Gastrocnemius medialis (tissue), 4 donors: ENCODE results near the gene AGRN. TPM values are rescaled to one million over a fixed set of nuclear protein-coding genes. Genes with fewer than 3 reads are reported as not detected.
"Not testable (repeated sequence)": the region's sequence is repeated elsewhere in the genome, so short reads cannot be mapped to it uniquely, and the experiment has no call there.

Experiments
- ATAC-seq, 2 donors: fragments of 150-250 bp; one replicate each; pipeline ENCODE4 v1.9.1; 2016
- DNase-seq, 2 donors: peaks; one replicate each; pipeline ENCODE4 v3.0.0-alpha.2; 2019
- H3K27ac ChIP-seq, 4 donors: fragments of 200-600 bp; sonication (generic); 1 replicate in 1 of 4; 2 replicates in 3 of 4; pipeline ENCODE4 v1.5.1; 2016 to 2018; ENCODE audit warnings: mild to moderate bottlenecking in 2 of 4, moderate library complexity in 1 of 4
- H3K27me3 ChIP-seq, 3 donors: fragments of 200-600 bp; sonication (generic) in 2 of 3; 1 replicate in 1 of 3; 2 replicates in 2 of 3; pipeline versions ENCODE4 v1.5.1 to v1.6.0; 2016 to 2019; ENCODE audit warnings: mild to moderate bottlenecking in 1 of 3, moderate library complexity in 1 of 3
- H3K36me3 ChIP-seq, 2 donors: fragments of 200-600 bp; sonication (generic) in 1 of 2; one replicate each; pipeline ENCODE4 v1.5.1; 2017 to 2018
- H3K4me1 ChIP-seq, 2 donors: fragments of 200-600 bp; sonication (generic) in 1 of 2; one replicate each; pipeline ENCODE4 v1.5.1; 2016 to 2017; ENCODE audit warnings: mild to moderate bottlenecking in 2 of 2
- H3K4me3 ChIP-seq, 4 donors: fragments of 200-600 bp; sonication (generic) in 3 of 4; 1 replicate in 1 of 4; 2 replicates in 3 of 4; pipeline ENCODE4 v1.5.1; 2016 to 2019; ENCODE audit warnings: mild to moderate bottlenecking in 2 of 4
- H3K9me3 ChIP-seq, 3 donors: fragments of 200-600 bp; sonication (generic) in 2 of 3; 1 replicate in 1 of 3; 2 replicates in 2 of 3; pipeline ENCODE4 v1.5.1; 2016 to 2019
- CTCF ChIP-seq, 5 experiments: fragments of 450-650 bp in 3 of 5; fragments of 200-600 bp in 2 of 5; sonication (generic) in 2 of 5; IDR thresholded peaks in 4 of 5; conservative IDR thresholded peaks in 1 of 5; 1 replicate in 4 of 5; 2 replicates in 1 of 5; pipeline ENCODE4 v1.5.1; 2016 to 2019; ENCODE audit warnings: antibody characterized with exemption in 5 of 5, mild to moderate bottlenecking in 3 of 5, moderate library complexity in 3 of 5
- POLR2A ChIP-seq, 2 donors: fragments of 450-650 bp; IDR thresholded peaks; one replicate each; pipeline ENCODE4 v1.6.1; 2017; ENCODE audit warnings: antibody characterized with exemption in 2 of 2, mild to moderate bottlenecking in 2 of 2, moderate library complexity in 2 of 2
- in situ Hi-C, 4 donors: fragments of 200-750 bp; cut with MboI; loops; one replicate each; pipeline versions ENCODE4 v1.15.0 to v1.8.0; 2017; ENCODE audit warnings: low sequenced_read_pairs in 4 of 4
- intact Hi-C: fragments of 100-400 bp; cut with DNase I; formaldehyde crosslinking; loops from one replicate; pipeline ENCODE4 v1.15.1; 2023; ENCODE audit warnings: low total_unique reads
- total RNA-seq, 4 donors: library from RNA; depleted of rRNA; stranded (reverse); fragments of >200 nt; gene quantifications; one replicate each; pipeline versions ENCODE4 v1.1.0 to v1.2.3, GENCODE V29; 2016

AGRN gene
- total RNA-seq, 4 donors from 2014 or later: 2.0 to 3.8 (median 3.1) TPM

DNA sequence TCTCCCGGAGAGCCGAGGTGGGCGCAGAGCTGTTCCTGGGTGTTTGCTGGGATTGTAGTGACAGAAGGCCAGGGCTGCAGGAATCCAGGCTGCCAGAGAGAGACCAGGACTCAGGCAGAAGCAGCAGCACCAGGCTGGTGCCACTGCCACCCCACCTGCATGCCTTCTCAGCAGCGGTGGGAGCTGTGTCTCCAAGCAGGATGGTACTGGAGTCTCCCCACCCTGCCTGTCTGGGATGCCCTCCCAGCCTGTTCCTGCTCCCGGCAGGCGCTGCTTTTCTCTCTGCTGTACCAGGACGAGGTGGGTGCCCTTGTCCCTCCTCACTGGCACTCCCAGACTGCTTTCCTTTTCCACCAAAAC is 15.5 kb upstream of the AGRN start:
- intact Hi-C loops: loop anchor here (5.0 kb wide), 1 partner anchor 82 kb away; the partner anchor contains the start of gene SAMD11
- TF ChIP-seq CTCF (IDR thresholded peaks at IDR 0.05 in 4 of 5, conservative IDR thresholded peaks at IDR 0.05 in 1 of 5) (no peak), POLR2A (IDR thresholded peaks at IDR 0.05) (no peak)
- no peak for DNase-seq
- peaks cover 12 to 18% of the 10 kb centered on the region in 2 donors for H3K4me1 ChIP-seq
- no peak overlapping the region for H3K4me3 ChIP-seq
- peak overlapping the region in 1 of 4 donors; percentile 45 for H3K27ac ChIP-seq
- in situ Hi-C loops: no loop called here
- H3K27me3 ChIP-seq: peaks cover 2 to 7% (median 5%) of the 10 kb centered on the region in 3 donors
- H3K9me3 ChIP-seq: no peaks in the 10 kb centered on the region
- H3K36me3 ChIP-seq: no peaks in the 10 kb centered on the region
- ATAC-seq: no peak

- intact Hi-C loops: loop anchor here (5.0 kb wide), 1 partner anchor 83 kb away; the partner anchor contains the start of gene SAMD11
- peaks cover 0 to 7% (median 4%) of the 10 kb centered on the region in 3 donors for H3K27me3 ChIP-seq
- DNase-seq: peak in 1 of 2 donors; percentile 58
- peak in 1 of 2 donors; percentile 37 for ATAC-seq
- no peaks in the 10 kb centered on the region for H3K36me3 ChIP-seq
- no peaks in the 10 kb centered on the region for H3K9me3 ChIP-seq
- peaks cover 12 to 16% of the 10 kb centered on the region in 2 donors for H3K4me1 ChIP-seq
- H3K27ac ChIP-seq: peak overlapping the region in 2 of 4 donors; percentile 45 to 69
- TF ChIP-seq CTCF (IDR thresholded peaks at IDR 0.05 in 4 of 5, conservative IDR thresholded peaks at IDR 0.05 in 1 of 5) (no peak), POLR2A (IDR thresholded peaks at IDR 0.05) (no peak)
- peak overlapping the region in 1 of 4 donors; percentile 7 for H3K4me3 ChIP-seq
- in situ Hi-C loops: no loop called here
These were observed 14.9 kb upstream of the AGRN start for GRCh38 chr1:1004780-1005697.

GRCh38 chr1:1005774-1006304 is 14.1 kb upstream of the AGRN start:
- ATAC-seq (no peak), DNase-seq (no peak)
- no peak overlapping the region for H3K4me3 ChIP-seq
- peaks cover 0 to 7% (median 4%) of the 10 kb centered on the region in 3 donors for H3K27me3 ChIP-seq
- no peaks in the 10 kb centered on the region for H3K9me3 ChIP-seq
- in situ Hi-C loops (no loop called here), intact Hi-C loops (no loop called here)
- no peaks in the 10 kb centered on the region for H3K36me3 ChIP-seq
- peaks cover 12 to 16% of the 10 kb centered on the region in 2 donors for H3K4me1 ChIP-seq
- TF ChIP-seq CTCF (IDR thresholded peaks at IDR 0.05 in 4 of 5, conservative IDR thresholded peaks at IDR 0.05 in 1 of 5): no peak
- no peak for TF ChIP-seq POLR2A (IDR thresholded peaks at IDR 0.05)
- H3K27ac ChIP-seq: peak overlapping the region in 2 of 4 donors; percentile 45 to 69

DNA sequence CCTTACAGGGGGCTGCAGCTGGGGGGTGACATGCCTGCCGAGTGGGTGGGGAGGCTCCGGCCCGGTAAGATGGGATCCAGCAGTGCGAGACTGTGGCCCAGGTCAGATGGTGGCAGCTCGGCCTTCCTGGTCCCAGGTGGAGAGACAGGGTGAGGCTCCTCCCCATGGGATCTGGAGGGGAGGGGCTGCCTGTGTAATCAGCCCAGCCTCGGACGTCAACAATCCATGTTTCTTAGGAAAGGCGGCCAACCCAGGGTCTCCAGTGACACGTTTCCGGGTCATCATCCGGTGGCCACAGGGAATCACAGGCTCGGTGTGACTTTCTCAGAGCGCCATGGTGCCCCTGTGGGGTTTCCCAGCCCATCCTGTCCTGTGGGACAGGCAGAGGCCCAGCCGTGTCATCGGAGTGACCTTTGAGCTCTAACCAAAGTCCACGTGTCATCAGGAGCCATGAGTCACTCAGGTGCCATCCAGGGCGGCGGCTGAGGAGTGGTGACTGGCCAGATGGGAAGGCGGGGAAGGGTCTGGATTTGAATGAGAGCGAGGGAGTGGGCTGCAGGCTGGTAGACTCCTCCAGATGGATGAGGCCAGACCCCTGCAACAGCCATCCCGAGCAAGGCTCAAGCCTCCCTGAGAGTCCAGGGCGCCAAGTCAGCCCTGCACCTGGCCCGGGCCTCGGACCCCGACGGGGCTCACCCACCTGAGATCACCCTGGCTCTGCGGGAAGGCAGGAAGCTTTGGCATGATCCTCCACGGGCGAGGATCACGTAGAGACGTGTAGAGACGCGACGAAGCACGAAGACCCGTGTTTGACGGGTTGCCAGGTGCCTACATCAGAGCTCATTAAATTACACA is 13.4 kb upstream of the AGRN start:
- no peak overlapping the region for H3K4me3 ChIP-seq
- peaks cover 0 to 4% (median 2%) of the 10 kb centered on the region in 3 donors for H3K27me3 ChIP-seq
- in situ Hi-C loops (no loop called here), intact Hi-C loops (no loop called here)
- no peak overlapping the region for H3K27ac ChIP-seq
- no peaks in the 10 kb centered on the region for H3K36me3 ChIP-seq
- no peak for DNase-seq
- ATAC-seq: no peak
- no peak for TF ChIP-seq CTCF (IDR thresholded peaks at IDR 0.05 in 4 of 5, conservative IDR thresholded peaks at IDR 0.05 in 1 of 5)
- no peak for TF ChIP-seq POLR2A (IDR thresholded peaks at IDR 0.05)
- no peaks in the 10 kb centered on the region for H3K9me3 ChIP-seq
- H3K4me1 ChIP-seq: peaks cover 12 to 16% of the 10 kb centered on the region in 2 donors

GRCh38 chr1:1010131-1010530 is 9.8 kb upstream of the AGRN start:
- H3K9me3 ChIP-seq, in situ Hi-C loops, H3K4me3 ChIP-seq, ATAC-seq, H3K27ac ChIP-seq, intact Hi-C loops, DNase-seq, H3K27me3 ChIP-seq, H3K36me3 ChIP-seq: not testable (repeated sequence)
- H3K4me1 ChIP-seq: peaks cover 6 to 18% of the 10 kb centered on the region in 2 donors
